Measurements from ENCODE around the gene RIPK4.
"Not testable (repeated sequence)": the region's sequence is repeated elsewhere in the genome, so short reads cannot be mapped to it uniquely, and the experiment has no call there.

The RIPK4 gene

GRCh38 chr21:41714299-41714865 lies 52.5 kb downstream of the RIPK4 start:
- DNase-seq (ENCODE audit: low read depth, low spot score), result not testable (repeated sequence)

- DNase-seq (ENCODE audit: low read depth, low spot score), result no peak
These were observed 53.2 kb downstream of the RIPK4 start for GRCh38 chr21:41713495-41714281.

- DNase-seq (ENCODE audit: low read depth, low spot score), result no peak
These were observed 54.1 kb downstream of the RIPK4 start for GRCh38 chr21:41712730-41713129.

DNA sequence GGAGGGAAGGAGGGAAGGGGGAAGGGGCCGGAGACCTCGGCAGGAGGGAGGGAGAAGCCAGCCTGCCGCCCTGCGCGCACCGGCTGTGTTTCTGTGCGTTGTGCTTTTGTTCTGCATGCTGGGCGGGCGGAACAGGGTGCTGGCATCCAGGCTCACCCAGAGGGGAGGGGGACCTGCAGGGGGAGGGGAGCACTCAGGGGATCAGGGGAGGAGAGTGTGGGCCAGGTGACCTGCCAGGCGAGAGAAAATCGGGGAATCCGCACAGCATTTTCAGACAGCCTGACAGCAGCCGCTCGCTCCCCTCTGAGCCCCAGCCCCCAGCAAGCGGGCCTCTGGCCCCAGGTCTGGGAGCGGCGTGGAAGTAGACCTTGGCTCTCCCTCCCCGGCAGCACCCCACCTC lies 54.7 kb downstream of the RIPK4 start:
- DNase-seq (ENCODE audit: low read depth, low spot score), result no peak

DNA sequence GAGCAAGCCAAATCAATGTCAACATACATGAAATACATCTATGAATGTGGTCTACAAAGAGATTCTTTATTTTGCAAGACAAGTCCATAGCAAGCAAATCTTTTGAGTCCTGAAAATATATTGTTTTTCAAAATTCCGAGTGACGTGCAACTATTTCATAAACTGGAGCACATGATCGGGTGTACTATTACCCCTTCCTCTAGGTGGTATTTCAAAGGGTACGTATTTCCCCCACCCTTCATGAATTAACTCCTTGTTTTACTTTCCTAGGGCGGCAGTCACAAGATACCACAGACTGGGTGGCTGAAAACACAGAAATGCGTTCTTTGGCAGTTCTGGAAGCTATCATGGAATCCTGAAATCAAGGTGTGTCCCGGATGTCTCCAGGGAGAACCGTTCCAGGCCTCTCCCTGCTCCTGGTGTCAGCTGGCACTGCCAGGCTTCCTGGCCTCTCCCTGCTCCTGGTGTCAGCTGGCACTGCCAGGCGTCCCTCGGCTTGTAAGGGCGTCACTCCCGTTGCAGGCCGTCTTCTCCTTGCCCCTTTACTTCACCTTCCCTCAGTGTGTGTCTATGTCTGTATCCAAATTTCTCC lies 55.3 kb downstream of the RIPK4 start:
- DNase-seq (ENCODE audit: low read depth, low spot score), result no peak

DNA sequence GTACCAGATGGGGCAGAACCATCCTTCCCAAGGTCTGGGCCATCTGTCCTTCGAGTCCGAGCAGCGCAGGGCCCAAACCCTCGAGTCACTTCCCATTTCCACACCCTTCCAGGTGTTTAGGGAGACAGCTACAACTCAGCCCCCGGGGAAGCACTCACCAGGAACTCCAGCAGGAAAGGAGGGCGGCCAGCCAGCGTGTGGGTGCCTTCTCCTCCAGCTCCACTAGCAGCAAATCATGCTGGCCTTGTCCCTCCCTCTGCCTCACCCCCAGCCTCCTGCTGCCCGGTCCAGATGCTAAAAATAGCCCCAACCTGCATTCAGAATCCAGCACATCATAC lies 56.1 kb downstream of the RIPK4 start:
- no peak for DNase-seq (ENCODE audit: low read depth, low spot score)

DNA sequence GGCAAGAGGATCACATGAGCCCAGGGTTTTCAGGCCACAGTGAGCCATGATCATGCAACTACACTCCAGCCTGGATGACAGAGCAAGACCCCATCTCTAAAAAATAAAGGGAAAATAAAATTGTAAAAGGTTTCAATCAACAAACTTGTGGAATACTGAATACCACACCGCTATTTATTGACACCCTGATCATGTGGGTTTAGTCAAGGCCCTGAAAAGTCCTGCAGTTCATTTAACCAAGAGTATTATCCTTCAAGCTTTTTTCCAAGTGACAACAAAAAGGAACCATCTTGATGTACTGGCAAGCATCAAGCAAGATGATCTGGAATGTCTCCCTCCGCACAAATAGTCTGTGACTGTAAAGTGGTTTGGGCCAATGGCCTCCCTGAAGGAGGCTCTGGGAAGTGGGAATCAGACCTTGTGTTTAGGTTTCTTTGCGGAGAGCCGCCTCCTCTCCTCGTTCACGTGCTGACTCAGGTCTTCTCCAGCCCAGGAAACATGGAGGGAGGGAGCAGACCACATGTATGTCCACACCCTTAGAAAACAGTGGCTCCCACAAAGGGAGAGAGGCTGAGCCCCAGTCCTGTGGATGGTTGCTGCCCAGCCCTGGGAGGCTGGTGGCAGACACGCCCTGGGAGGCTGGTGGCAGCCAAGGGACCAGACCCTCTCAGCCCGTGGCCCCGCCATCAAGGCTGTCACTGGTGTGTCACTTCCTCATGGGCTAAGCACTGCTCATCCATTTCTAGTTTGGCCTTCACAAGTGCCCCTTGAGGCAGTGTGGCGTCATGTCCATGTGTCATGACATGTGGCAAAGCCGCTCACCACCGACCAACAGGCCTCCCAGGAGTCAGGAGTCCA lies 56.7 kb downstream of the RIPK4 start:
- no peak for DNase-seq (ENCODE audit: low read depth, low spot score)

GRCh38 chr21:41709166-41709565 lies 57.7 kb downstream of the RIPK4 start:
- no peak for DNase-seq (ENCODE audit: low read depth, low spot score)

GRCh38 chr21:41707960-41708330 lies 58.9 kb downstream of the RIPK4 start:
- DNase-seq (ENCODE audit: low read depth, low spot score), result no peak

DNA sequence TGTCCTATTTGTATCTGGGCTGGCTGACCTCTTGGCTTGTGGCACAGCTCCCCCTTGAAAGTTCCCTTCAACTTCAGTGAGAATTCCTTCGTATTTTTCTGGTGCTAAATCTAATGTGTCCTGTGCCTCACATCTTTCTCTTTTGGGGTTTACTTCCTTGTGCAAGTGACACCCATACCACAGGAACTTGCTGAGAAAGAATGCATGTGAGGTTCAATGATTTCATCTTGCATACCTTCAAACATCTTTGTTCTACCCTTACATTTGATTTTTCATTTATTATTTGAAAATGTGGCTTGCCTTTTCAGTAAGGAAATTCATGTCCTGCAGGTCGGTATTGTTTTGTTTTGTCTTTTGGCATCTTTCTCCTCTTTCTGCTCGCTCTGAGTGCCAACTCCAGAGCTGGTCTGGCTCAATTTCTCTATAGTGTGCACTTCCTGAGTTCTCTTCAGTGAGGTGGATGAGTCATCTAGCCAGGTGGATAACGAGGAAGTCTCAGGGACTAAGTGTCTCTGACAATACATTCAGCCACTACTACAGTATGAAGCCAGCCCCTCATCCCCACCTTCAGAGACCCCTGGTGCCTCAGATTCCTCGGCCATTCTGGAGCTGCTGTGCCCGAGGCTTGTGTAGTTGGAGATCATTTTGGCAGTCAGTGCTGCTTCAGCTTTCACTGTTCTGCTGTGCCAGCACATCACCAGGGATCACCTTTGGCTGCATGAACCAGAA lies 59.5 kb downstream of the RIPK4 start:
- DNase-seq (ENCODE audit: low read depth, low spot score), result no peak

DNA sequence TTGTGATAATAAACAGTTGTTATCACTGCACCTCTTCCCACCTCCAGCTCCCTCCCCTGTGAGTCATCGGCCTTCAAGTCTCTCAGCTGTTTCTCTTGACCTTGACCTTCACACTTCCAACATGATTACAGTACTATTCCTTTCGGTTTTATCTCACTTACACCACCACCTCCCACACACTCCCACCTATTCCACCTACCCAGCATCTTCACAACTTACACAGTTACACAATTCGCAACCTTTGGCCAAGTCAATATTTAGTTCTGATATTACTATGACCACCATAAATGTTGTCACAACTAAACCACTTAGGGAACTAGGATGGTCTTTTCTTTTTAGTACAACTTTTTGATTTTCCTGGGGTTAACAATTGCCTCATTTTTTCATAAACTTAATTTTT lies 60.2 kb downstream of the RIPK4 start:
- no peak for DNase-seq (ENCODE audit: low read depth, low spot score)

DNA sequence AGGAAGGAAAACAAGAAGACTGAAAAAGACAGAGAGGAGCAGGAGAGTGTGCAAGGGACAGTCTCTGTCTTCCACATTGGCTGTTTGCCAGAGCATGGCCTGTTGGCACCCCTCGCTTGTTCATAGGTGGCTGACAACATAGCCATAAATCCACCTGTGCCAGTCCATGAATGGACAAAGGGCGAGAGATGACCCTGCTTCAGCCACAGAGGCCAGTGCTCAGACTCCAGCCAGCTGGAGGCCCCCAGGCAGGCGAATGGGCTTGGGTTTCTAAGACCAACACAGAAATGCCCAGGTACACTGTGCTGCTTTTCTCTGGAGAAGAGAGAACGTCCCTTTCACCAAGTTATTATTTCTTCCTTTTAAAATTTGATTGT lies 60.6 kb downstream of the RIPK4 start:
- DNase-seq (ENCODE audit: low read depth, low spot score), result no peak

- DNase-seq (ENCODE audit: low read depth, low spot score), result no peak
These were observed 61.1 kb downstream of the RIPK4 start for GRCh38 chr21:41705546-41706262.

- DNase-seq (ENCODE audit: low read depth, low spot score), result no peak
These were observed 62.9 kb downstream of the RIPK4 start for GRCh38 chr21:41703857-41704501.

DNA sequence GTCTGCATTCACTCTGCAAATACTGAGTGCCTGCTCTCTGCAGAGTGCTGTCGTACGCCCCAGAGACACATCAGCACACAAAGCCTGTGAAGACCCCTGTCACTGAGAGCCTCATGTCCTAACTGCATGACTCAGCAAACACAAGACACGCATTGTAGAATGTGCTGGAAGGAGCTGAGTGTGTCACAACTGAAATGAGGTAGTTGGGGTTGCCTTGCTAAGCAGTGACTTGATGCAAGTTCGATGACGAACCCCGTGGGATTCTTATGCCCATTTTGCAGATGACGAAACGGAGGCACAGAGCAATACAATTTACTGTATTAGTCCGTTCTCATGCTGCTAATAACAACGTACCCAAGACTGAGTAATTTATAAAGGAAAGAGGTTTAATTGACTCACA lies 65.1 kb downstream of the RIPK4 start:
- no peak for DNase-seq (ENCODE audit: low read depth, low spot score)

- DNase-seq (ENCODE audit: low read depth, low spot score), result no peak
These were observed 67.5 kb downstream of the RIPK4 start for GRCh38 chr21:41699311-41699710.

DNA sequence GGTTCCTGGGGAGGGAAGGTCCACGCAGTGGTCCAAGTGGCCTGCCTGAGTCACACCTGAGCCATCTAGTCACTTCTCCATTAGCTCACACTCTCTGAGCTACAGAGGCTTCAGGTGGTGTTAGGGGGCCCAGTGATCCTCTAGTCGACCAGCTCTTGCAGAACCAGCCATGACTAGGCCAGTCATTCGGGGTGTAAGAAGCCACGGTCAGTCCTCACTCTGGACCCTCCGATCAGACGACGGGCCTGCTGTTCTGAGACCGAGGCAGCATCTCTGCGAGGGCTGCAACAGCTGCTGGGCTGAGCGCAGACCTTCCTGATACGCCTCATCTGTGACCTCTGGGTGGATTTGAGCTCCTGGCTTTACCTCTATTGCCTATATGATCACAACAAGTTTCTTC lies 68.8 kb downstream of the RIPK4 start:
- no peak for DNase-seq (ENCODE audit: low read depth, low spot score)

DNA sequence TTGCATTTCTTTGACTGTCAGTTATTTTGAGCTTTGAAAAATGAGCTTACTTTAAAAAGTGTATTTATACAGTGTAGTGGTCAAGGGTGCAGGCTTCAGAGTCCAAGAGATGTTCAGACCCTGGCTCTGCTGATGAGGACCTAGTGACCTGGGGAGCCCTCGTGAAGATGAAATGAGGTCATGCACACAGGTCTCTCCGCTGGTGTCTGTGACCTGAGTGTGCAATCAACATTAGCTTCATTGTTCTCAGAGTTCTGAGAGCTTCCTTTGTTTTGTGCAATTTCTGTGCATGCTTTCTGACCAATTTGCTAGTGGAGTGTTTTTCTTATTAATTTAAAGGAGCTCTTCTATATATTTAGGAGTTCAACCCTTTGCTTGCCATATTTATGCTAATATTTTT lies 71.3 kb downstream of the RIPK4 start:
- no peak for DNase-seq (ENCODE audit: low read depth, low spot score)

GRCh38 chr21:41694042-41694441 lies 72.8 kb downstream of the RIPK4 start:
- DNase-seq (ENCODE audit: low read depth, low spot score), result not testable (repeated sequence)

GRCh38 chr21:41692185-41692565 lies 74.7 kb downstream of the RIPK4 start:
- DNase-seq (ENCODE audit: low read depth, low spot score), result no peak

All from brain pericyte (primary cell).